Peyer's patch (tissue), 4 donors: ENCODE results near the gene TTLL5.

Experiments used
- POLR2A ChIP-seq, 2 donors: fragments of 450-650 bp; IDR thresholded peaks; one replicate each; pipeline ENCODE4 v1.5.1; 2017; ENCODE audit warnings: antibody characterized with exemption in 2 of 2, mild to moderate bottlenecking in 2 of 2, moderate library complexity in 2 of 2
- TF ChIP-seq, protein P1 (sequence below), 6 experiments: fragments of 450-650 bp in 4 of 6; fragments of 200-600 bp in 2 of 6; sonication (generic) in 1 of 6; IDR thresholded peaks; one replicate each; pipeline ENCODE4 v1.5.1; 2017 to 2019; ENCODE audit warnings: antibody characterized with exemption in 6 of 6, mild to moderate bottlenecking in 3 of 6, moderate library complexity in 1 of 6

DNA sequence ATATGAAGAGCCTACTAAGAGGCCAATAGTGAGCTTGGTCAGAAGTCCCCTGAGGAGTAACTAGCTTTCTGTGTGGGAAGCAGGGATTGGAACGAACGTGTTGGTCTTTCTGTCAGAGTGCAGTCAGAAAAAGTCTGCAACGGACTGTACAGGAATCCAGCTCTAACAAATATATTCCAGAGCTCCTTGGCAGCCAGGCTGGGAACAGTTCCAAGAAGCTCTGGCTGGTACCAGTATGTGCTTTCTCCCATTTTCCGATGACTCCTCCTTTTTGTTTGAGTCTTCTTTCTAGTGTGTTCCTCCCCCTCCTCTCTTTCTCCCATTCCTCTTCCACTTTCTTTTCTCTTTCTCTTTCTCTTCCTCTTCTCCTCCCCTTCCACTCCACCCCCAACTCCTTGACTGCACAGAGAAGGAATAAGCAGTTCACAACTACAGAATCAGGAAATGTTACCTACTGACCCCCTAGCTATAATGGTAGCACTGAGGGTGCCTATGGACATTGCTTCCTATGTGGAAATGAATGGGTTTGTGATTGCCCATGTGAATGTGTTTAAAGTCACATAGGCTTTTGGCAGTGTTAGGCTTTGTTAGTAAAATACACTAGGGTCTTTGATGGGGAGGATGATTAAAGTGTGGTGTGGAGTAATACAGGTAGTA lies 59.9 kb downstream of the TTLL5 start:
- TF ChIP-seq, protein P1, sequence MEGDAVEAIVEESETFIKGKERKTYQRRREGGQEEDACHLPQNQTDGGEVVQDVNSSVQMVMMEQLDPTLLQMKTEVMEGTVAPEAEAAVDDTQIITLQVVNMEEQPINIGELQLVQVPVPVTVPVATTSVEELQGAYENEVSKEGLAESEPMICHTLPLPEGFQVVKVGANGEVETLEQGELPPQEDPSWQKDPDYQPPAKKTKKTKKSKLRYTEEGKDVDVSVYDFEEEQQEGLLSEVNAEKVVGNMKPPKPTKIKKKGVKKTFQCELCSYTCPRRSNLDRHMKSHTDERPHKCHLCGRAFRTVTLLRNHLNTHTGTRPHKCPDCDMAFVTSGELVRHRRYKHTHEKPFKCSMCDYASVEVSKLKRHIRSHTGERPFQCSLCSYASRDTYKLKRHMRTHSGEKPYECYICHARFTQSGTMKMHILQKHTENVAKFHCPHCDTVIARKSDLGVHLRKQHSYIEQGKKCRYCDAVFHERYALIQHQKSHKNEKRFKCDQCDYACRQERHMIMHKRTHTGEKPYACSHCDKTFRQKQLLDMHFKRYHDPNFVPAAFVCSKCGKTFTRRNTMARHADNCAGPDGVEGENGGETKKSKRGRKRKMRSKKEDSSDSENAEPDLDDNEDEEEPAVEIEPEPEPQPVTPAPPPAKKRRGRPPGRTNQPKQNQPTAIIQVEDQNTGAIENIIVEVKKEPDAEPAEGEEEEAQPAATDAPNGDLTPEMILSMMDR (IDR thresholded peaks at IDR 0.05), result no peak
- no peak for TF ChIP-seq POLR2A (IDR thresholded peaks at IDR 0.05)
